K562 (cell line): ENCODE data around the gene RPS8. TPM values are rescaled to one million over a fixed set of nuclear protein-coding genes. Genes with fewer than 3 reads are reported as not detected.

Experiments used
- E2F8 ChIP-seq: fragments of 450-650 bp; IDR thresholded peaks from 2 replicates; pipeline ENCODE4 v1.7.1; 2018; ENCODE audit warnings: mild to moderate bottlenecking, low read depth; ENCODE audit not compliant: partially characterized antibody
- FOXA3 ChIP-seq, 2 experiments: fragments of 450-650 bp in 1 of 2; sonication (generic) in 1 of 2; formaldehyde crosslinking; IDR thresholded peaks in 1 of 2; conservative IDR thresholded peaks in 1 of 2; 2 replicates each; pipeline versions ENCODE4 v1.4.0 to v1.8.0; 2020 to 2022; ENCODE audit warnings: mild to moderate bottlenecking in 2 of 2, missing genetic modification reagents in 1 of 2
- KLF13 ChIP-seq: fragments of 450-650 bp; IDR thresholded peaks from 2 replicates; pipeline ENCODE4 v1.6.1; 2016; ENCODE audit warnings: missing genetic modification characterization, low read depth, mild to moderate bottlenecking, missing compliant biosample characterization, moderate library complexity, borderline replicate concordance
- KLF16 ChIP-seq: IDR thresholded peaks from 2 replicates; pipeline ENCODE4 v1.6.1; 2016; ENCODE audit warnings: antibody characterized with exemption
- L3MBTL2 ChIP-seq: fragments of 450-650 bp; IDR thresholded peaks from 2 replicates; pipeline ENCODE4 v1.6.1; 2016; ENCODE audit warnings: mild to moderate bottlenecking, moderate library complexity
- NEUROD1 ChIP-seq: fragments of 150-350 bp; IDR thresholded peaks from 2 replicates; pipeline ENCODE4 v1.6.1; 2014; ENCODE audit warnings: borderline replicate concordance, low read length, low read depth; ENCODE audit not compliant: partially characterized antibody
- NKRF ChIP-seq: fragments of 450-650 bp; IDR thresholded peaks from 2 replicates; pipeline ENCODE4 v1.6.1; 2016; ENCODE audit warnings: borderline replicate concordance
- NR4A1 ChIP-seq, 2 experiments: fragments of 250-450 bp in 1 of 2; fragments of 450-650 bp in 1 of 2; sonication (Bioruptor Pico) in 1 of 2; IDR thresholded peaks; 2 replicates each; pipeline versions ENCODE4 v1.4.0 to v1.6.1; 2016 to 2020; ENCODE audit warnings: mild to moderate bottlenecking in 2 of 2, missing compliant biosample characterization in 1 of 2, missing genetic modification characterization in 1 of 2, moderate library complexity in 1 of 2
- PCBP2 ChIP-seq: fragments of 200-400 bp; formaldehyde crosslinking; IDR thresholded peaks from 2 replicates; pipeline ENCODE4 v1.6.1; 2018; ENCODE audit warnings: low read length, low read depth, mild to moderate bottlenecking, moderate library complexity; ENCODE audit not compliant: poor library complexity, severe bottlenecking
- TAF9B ChIP-seq: fragments of 450-650 bp; IDR thresholded peaks from 2 replicates; pipeline ENCODE4 v1.6.1; 2018; ENCODE audit warnings: mild to moderate bottlenecking; ENCODE audit not compliant: partially characterized antibody
- XRCC5 ChIP-seq: fragments of 200-400 bp; formaldehyde crosslinking; IDR thresholded peaks from 2 replicates; pipeline ENCODE4 v1.6.1; 2017; ENCODE audit warnings: low read depth, mild to moderate bottlenecking, low read length
- ZFP30 ChIP-seq: fragments of 250-450 bp; sonication (Bioruptor Pico); IDR thresholded peaks from 2 replicates; pipeline ENCODE4 v1.8.0; 2022; ENCODE audit warnings: moderate library complexity, mild to moderate bottlenecking, inconsistent platforms, borderline replicate concordance
- ZNF146 ChIP-seq: IDR thresholded peaks from one replicate; pipeline ENCODE4 v1.6.1; 2018; ENCODE audit warnings: missing compliant biosample characterization; ENCODE audit not compliant: unreplicated experiment
- ZNF174 ChIP-seq: fragments of 250-450 bp; sonication (Bioruptor Pico); IDR thresholded peaks from 2 replicates; pipeline ENCODE4 v1.4.0; 2020; ENCODE audit warnings: mild to moderate bottlenecking
- ZZZ3 ChIP-seq: fragments of 450-650 bp; IDR thresholded peaks from 2 replicates; pipeline ENCODE4 v1.6.1; 2016; ENCODE audit warnings: antibody characterized with exemption, mild to moderate bottlenecking, moderate library complexity
- polyA plus RNA-seq, 8 experiments: library from polyadenylated mRNA; depleted of rRNA in 4 of 8; stranded (reverse) in 5 of 8; unstranded in 3 of 8; fragments of >200 nt; fragmentation: Nextera tagmentation in 2 of 8; fragmentation: Illumina TruSeq in 1 of 8; extraction: Ambion mirVana in 2 of 8; extraction: Trizol in 1 of 8; gene quantifications; 2 replicates each; pipeline versions ENCODE4 v1.2.1 to v1.2.3, GENCODE V29; 2011 to 2014; ENCODE audit warnings: inconsistent platforms in 1 of 8, missing spikeins in 1 of 8
- total RNA-seq, 7 experiments: library from RNA; depleted of rRNA in 6 of 7; stranded (reverse); fragments of >200 nt in 6 of 7; fragmentation: Illumina TruSeq in 2 of 7; extraction: Trizol in 2 of 7; gene quantifications; 2 replicates each; pipeline versions ENCODE4 v1.2.1 to v1.2.3, GENCODE V29; 2011 to 2021; ENCODE audit warnings: low replicate concordance in 1 of 7
- TF ChIP-seq, protein P1 (sequence below), 2 experiments: fragments of 450-650 bp; conservative IDR thresholded peaks; 2 replicates each; pipeline ENCODE4 v1.6.1; 2017; ENCODE audit warnings: mild to moderate bottlenecking in 2 of 2, moderate library complexity in 2 of 2
- TF ChIP-seq, protein P2 (sequence below): fragments of 250-450 bp; sonication (Bioruptor Pico); IDR thresholded peaks from 2 replicates; pipeline ENCODE4 v1.5.0; 2021; ENCODE audit warnings: mild to moderate bottlenecking, borderline replicate concordance

The RPS8 gene
- total and polyA plus RNA-seq, 9 of the 15 experiments (the other 6 are each of a cell fraction or from before 2014, with no cell fraction given): 2,431 to 4,168 (median 3,109) TPM

- TF ChIP-seq, protein P1, sequence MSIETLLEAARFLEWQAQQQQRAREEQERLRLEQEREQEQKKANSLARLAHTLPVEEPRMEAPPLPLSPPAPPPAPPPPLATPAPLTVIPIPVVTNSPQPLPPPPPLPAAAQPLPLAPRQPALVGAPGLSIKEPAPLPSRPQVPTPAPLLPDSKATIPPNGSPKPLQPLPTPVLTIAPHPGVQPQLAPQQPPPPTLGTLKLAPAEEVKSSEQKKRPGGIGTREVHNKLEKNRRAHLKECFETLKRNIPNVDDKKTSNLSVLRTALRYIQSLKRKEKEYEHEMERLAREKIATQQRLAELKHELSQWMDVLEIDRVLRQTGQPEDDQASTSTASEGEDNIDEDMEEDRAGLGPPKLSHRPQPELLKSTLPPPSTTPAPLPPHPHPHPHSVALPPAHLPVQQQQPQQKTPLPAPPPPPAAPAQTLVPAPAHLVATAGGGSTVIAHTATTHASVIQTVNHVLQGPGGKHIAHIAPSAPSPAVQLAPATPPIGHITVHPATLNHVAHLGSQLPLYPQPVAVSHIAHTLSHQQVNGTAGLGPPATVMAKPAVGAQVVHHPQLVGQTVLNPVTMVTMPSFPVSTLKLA (conservative IDR thresholded peaks at IDR 0.05): peak; percentile 98 to 99
- TF ChIP-seq E2F8 (no peak), FOXA3 (CRISPR knock-in tag; conservative IDR thresholded peaks at IDR 0.05 in 1 of 2, IDR thresholded peaks at IDR 0.05 in 1 of 2) (peak in 1 of 2 experiments; percentile 86; a peak in 3 of 4 replicates), NKRF (0 out of 2 replicates have a peak, but pooled peaks have one; percentile 39), KLF16 (no peak; the same call in 1 of the 2 replicates), NR4A1 (CRISPR knock-in tag; IDR thresholded peaks at IDR 0.05) (peak; percentile 89; the same call in 1 of the 2 replicates), NR4A1 (tag; IDR thresholded peaks at IDR 0.05) (peak; percentile 94), ZNF174 (CRISPR knock-in tag) (no peak; the same call in 1 of the 2 replicates), ZFP30 (no peak), ZNF146 (CRISPR knock-in tag) (no peak), TAF9B (peak; percentile 93), XRCC5 (peak; percentile 78), ZZZ3 (no peak), L3MBTL2 (peak; percentile 99), NEUROD1 (peak; percentile 91), PCBP2 (no peak), KLF13 (peak; percentile 94)
- TF ChIP-seq, protein P2, sequence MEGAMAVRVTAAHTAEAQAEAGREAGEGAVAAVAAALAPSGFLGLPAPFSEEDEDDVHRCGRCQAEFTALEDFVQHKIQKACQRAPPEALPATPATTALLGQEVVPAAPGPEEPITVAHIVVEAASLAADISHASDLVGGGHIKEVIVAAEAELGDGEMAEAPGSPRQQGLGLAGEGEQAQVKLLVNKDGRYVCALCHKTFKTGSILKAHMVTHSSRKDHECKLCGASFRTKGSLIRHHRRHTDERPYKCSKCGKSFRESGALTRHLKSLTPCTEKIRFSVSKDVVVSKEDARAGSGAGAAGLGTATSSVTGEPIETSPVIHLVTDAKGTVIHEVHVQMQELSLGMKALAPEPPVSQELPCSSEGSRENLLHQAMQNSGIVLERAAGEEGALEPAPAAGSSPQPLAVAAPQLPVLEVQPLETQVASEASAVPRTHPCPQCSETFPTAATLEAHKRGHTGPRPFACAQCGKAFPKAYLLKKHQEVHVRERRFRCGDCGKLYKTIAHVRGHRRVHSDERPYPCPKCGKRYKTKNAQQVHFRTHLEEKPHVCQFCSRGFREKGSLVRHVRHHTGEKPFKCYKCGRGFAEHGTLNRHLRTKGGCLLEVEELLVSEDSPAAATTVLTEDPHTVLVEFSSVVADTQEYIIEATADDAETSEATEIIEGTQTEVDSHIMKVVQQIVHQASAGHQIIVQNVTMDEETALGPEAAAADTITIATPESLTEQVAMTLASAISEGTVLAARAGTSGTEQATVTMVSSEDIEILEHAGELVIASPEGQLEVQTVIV: no peak
Observed at GRCh38 chr1:44807364-44808062, 32.2 kb downstream of the RPS8 start (continued).
